H9 (cell line): ENCODE results near the gene ERCC8. TPM values are rescaled to one million over a fixed set of nuclear protein-coding genes. Genes with fewer than 3 reads are reported as not detected.

ENCODE experiments used
- DNase-seq: peaks from one replicate; pipeline ENCODE4 v3.0.0-alpha.2; 2017
- H2AFZ ChIP-seq: one replicate; pipeline ENCODE4 v1.6.1; 2013; ENCODE audit warnings: mild to moderate bottlenecking, low read length, control low read depth, moderate library complexity
- H2AK5ac ChIP-seq: 2 replicates; pipeline ENCODE4 v1.6.1; 2013; ENCODE audit warnings: low read length, control low read depth, mixed read lengths; ENCODE audit not compliant: insufficient read length
- H2BK120ac ChIP-seq: one replicate; pipeline ENCODE4 v1.6.1; 2013; ENCODE audit warnings: low read depth, mild to moderate bottlenecking, low read length, control low read depth, inconsistent platforms; ENCODE audit not compliant: poor library complexity, severe bottlenecking
- H2BK12ac ChIP-seq: 2 replicates; pipeline ENCODE4 v1.6.1; 2013; ENCODE audit warnings: low read length, control low read depth, mixed read lengths, low read depth; ENCODE audit not compliant: insufficient read length
- H2BK15ac ChIP-seq: 2 replicates; pipeline ENCODE4 v1.6.1; 2013; ENCODE audit warnings: low read depth, low read length, control low read depth
- H2BK20ac ChIP-seq: one replicate; pipeline ENCODE4 v1.6.1; 2013; ENCODE audit warnings: low read depth, mild to moderate bottlenecking, low read length, control low read depth, inconsistent platforms; ENCODE audit not compliant: poor library complexity, severe bottlenecking
- H2BK5ac ChIP-seq: 2 replicates; pipeline ENCODE4 v1.6.1; 2013; ENCODE audit warnings: low read length, control low read depth, mixed read lengths; ENCODE audit not compliant: insufficient read length
- H3K14ac ChIP-seq: 2 replicates; pipeline ENCODE4 v1.6.1; 2013; ENCODE audit warnings: low read length, control low read depth; ENCODE audit not compliant: insufficient read depth
- H3K18ac ChIP-seq: 2 replicates; pipeline ENCODE4 v1.6.1; 2013; ENCODE audit warnings: low read depth, mild to moderate bottlenecking, mixed read lengths, low read length, control low read depth; ENCODE audit not compliant: insufficient read length
- H3K23ac ChIP-seq: 2 replicates; pipeline ENCODE4 v1.6.1; 2013; ENCODE audit warnings: low read length, control low read depth, mixed read lengths, low read depth; ENCODE audit not compliant: insufficient read length
- H3K23me2 ChIP-seq: 2 replicates; pipeline ENCODE4 v1.6.1; 2013; ENCODE audit warnings: low read depth, mild to moderate bottlenecking, mixed read lengths, low read length, control low read depth; ENCODE audit not compliant: insufficient read length, poor library complexity, severe bottlenecking
- H3K27ac ChIP-seq: 2 replicates; pipeline ENCODE4 v1.5.1; 2013; ENCODE audit warnings: low read length, control low read depth, mixed read lengths, low read depth; ENCODE audit not compliant: insufficient read length
- H3K27me3 ChIP-seq: 2 replicates; pipeline ENCODE4 v1.6.1; 2013; ENCODE audit warnings: low read length, control low read depth, inconsistent platforms; ENCODE audit not compliant: insufficient read depth
- H3K4ac ChIP-seq: 2 replicates; pipeline ENCODE4 v1.6.1; 2013; ENCODE audit warnings: low read depth, mild to moderate bottlenecking, control low read depth, inconsistent platforms, low read length, moderate library complexity
- H3K4me1 ChIP-seq: 2 replicates; pipeline ENCODE4 v1.6.1; 2013; ENCODE audit warnings: low read length, control low read depth, inconsistent platforms; ENCODE audit not compliant: insufficient read depth
- H3K4me2 ChIP-seq: 2 replicates; pipeline ENCODE4 v1.6.1; 2013; ENCODE audit warnings: low read length, control low read depth, mixed read lengths; ENCODE audit not compliant: insufficient read length, insufficient read depth
- H3K56ac ChIP-seq: 2 replicates; pipeline ENCODE4 v1.6.1; 2013; ENCODE audit warnings: low read depth, mild to moderate bottlenecking, mixed read lengths, low read length, control low read depth; ENCODE audit not compliant: insufficient read length
- H3K79me1 ChIP-seq: 2 replicates; pipeline ENCODE4 v1.6.1; 2013; ENCODE audit warnings: low read depth, mild to moderate bottlenecking, moderate library complexity, low read length, control low read depth, inconsistent platforms; ENCODE audit not compliant: insufficient read depth, poor library complexity, severe bottlenecking
- H3K79me2 ChIP-seq: 2 replicates; pipeline ENCODE4 v1.6.1; 2013; ENCODE audit warnings: low read length, control low read depth, inconsistent platforms; ENCODE audit not compliant: insufficient read depth
- H3K9ac ChIP-seq: 2 replicates; pipeline ENCODE4 v1.6.1; 2013; ENCODE audit warnings: low read length, control low read depth, mixed read lengths; ENCODE audit not compliant: insufficient read length; ENCODE audit errors: extremely low read depth
- H3K9me3 ChIP-seq: one replicate; pipeline ENCODE4 v1.6.1; 2013; ENCODE audit warnings: low read depth, low read length, inconsistent platforms; ENCODE audit not compliant: control insufficient read depth
- H3T11ph ChIP-seq: one replicate; pipeline ENCODE4 v1.6.1; 2013; ENCODE audit warnings: mild to moderate bottlenecking, low read length, control low read depth, inconsistent platforms
- H4K20me1 ChIP-seq: one replicate; pipeline ENCODE4 v1.6.1; 2013; ENCODE audit not compliant: control insufficient read depth, insufficient read length, insufficient read depth
- H4K5ac ChIP-seq: 2 replicates; pipeline ENCODE4 v1.6.1; 2013; ENCODE audit warnings: low read depth, mild to moderate bottlenecking, mixed read lengths, low read length, control low read depth; ENCODE audit not compliant: insufficient read length
- H4K8ac ChIP-seq: replicated peaks from 2 replicates; pipeline ENCODE4 v1.6.1; 2013; ENCODE audit warnings: low read length, control low read depth, mixed read lengths, low read depth; ENCODE audit not compliant: insufficient read length
- H4K91ac ChIP-seq: 2 replicates; pipeline ENCODE4 v1.6.1; 2013; ENCODE audit warnings: low read depth, mild to moderate bottlenecking, moderate library complexity, mixed read lengths, low read length, control low read depth; ENCODE audit not compliant: insufficient read length
- H3K27ac Mint-ChIP-seq, 3 experiments: 2 replicates in 2 of 3; 3 replicates in 1 of 3; pipeline ENCODE4 v1.8.0; 2020 to 2021; ENCODE audit warnings: mixed read lengths in 3 of 3, mild to moderate bottlenecking in 1 of 3, moderate library complexity in 1 of 3
- H3K27me3 Mint-ChIP-seq: 2 replicates; pipeline ENCODE4 v1.8.0; 2021; ENCODE audit warnings: low read depth, mild to moderate bottlenecking, moderate library complexity, mixed read lengths
- H3K36me3 Mint-ChIP-seq, 3 experiments: 2 replicates in 2 of 3; 3 replicates in 1 of 3; pipeline ENCODE4 v1.8.0; 2020 to 2021; ENCODE audit warnings: low read depth in 3 of 3, mixed read lengths in 3 of 3; ENCODE audit not compliant: insufficient read depth in 1 of 3
- H3K4me1 Mint-ChIP-seq, 2 experiments: 2 replicates each; pipeline ENCODE4 v1.8.0; 2020; ENCODE audit warnings: mixed read lengths in 2 of 2
- H3K4me3 Mint-ChIP-seq, 2 experiments: 2 replicates in 1 of 2; 3 replicates in 1 of 2; pipeline ENCODE4 v1.8.0; 2020 to 2021; ENCODE audit warnings: mild to moderate bottlenecking in 2 of 2, mixed read lengths in 2 of 2, moderate library complexity in 1 of 2
- H3K9me3 Mint-ChIP-seq, 2 experiments: 2 replicates in 1 of 2; 3 replicates in 1 of 2; pipeline ENCODE4 v1.8.0; 2020; ENCODE audit warnings: mild to moderate bottlenecking in 2 of 2, mixed read lengths in 2 of 2, moderate library complexity in 1 of 2
- CTCF ChIP-seq: fragments of 200-600 bp; sonication (generic); conservative IDR thresholded peaks from 3 replicates; pipeline ENCODE4 v1.8.0; 2021; ENCODE audit warnings: antibody characterized with exemption, mild to moderate bottlenecking
- WGBS: extraction: QIAGEN DNeasy Blood & Tissue Kit; methylation state at CpG from one replicate; pipeline ENCODE4 v1.1.7; 2013; ENCODE audit warnings: missing lambda C conversion rate, low lambda C conversion rate, mixed read lengths; ENCODE audit not compliant: insufficient read length; ENCODE audit errors: extremely low coverage; 5-methylcytosine and 5-hydroxymethylcytosine counted together
- total RNA-seq: library from RNA; stranded (reverse); gene quantifications from 2 replicates; pipeline ENCODE4 v1.2.1, GENCODE V29; 2021

Gene ERCC8
- total RNA-seq, 1 experiment from 2014 or later: 18.0 TPM

- Histone ChIP-seq H3K27me3 (no peaks in the 10 kb centered on the region), H2BK15ac (no peak overlapping the region), H4K91ac (no peak overlapping the region), H2AFZ (no peak overlapping the region), H3K9me3 (no peaks in the 10 kb centered on the region), H3K23ac (no peak overlapping the region), H3K4ac (no peak overlapping the region), H2BK5ac (no peak overlapping the region), H3K79me2 (no peaks in the 10 kb centered on the region), H2BK12ac (no peak overlapping the region), H3K79me1 (no peaks in the 10 kb centered on the region), H3K14ac (no peak overlapping the region), H3K4me1 (no peaks in the 10 kb centered on the region), H3K18ac (no peak overlapping the region), H3T11ph (no peak overlapping the region), H2BK20ac (no peak overlapping the region), H3K23me2 (no peaks in the 10 kb centered on the region), H4K8ac (no peak overlapping the region), H3K9ac (no peak overlapping the region), H2BK120ac (no peak overlapping the region), H4K5ac (no peak overlapping the region), H3K27ac (no peak overlapping the region), H2AK5ac (no peak overlapping the region), H3K56ac (no peak overlapping the region), H4K20me1 (no peaks in the 10 kb centered on the region), H3K4me2 (no peak overlapping the region)
- no CpG with 5 or more reads among the region's 2 CpGs for WGBS
- no peak for DNase-seq
- H3K4me3 Mint-ChIP-seq: no peak overlapping the region
- no peaks in the 10 kb centered on the region; the same call in 1 of the 2 replicates for H3K27me3 Mint-ChIP-seq
- no peak overlapping the region for H3K27ac Mint-ChIP-seq
- H3K36me3 Mint-ChIP-seq: no peaks in the 10 kb centered on the region
- H3K9me3 Mint-ChIP-seq: no peaks in the 10 kb centered on the region
- H3K4me1 Mint-ChIP-seq: no peaks in the 10 kb centered on the region
- TF ChIP-seq CTCF: no peak
These were observed 92.6 kb downstream of the ERCC8 start for GRCh38 chr5:60852317-60852716.
